OCI-LY1 (cell line): ENCODE results near the gene KRT39.

Source experiments
- H2AFZ ChIP-seq: fragments of 200-600 bp; sonication (generic), shearing (Covaris generic); 2 replicates; pipeline ENCODE4 v1.6.0; 2014; ENCODE audit warnings: antibody characterized with exemption, mild to moderate bottlenecking, low read length
- H3F3A ChIP-seq: fragments of 200-600 bp; sonication (generic), shearing (Covaris generic); 2 replicates; pipeline ENCODE4 v1.6.0; 2014; ENCODE audit warnings: mild to moderate bottlenecking, antibody characterized with exemption, low read length, moderate library complexity; ENCODE audit not compliant: insufficient read depth
- H3K27ac ChIP-seq: fragments of 200-600 bp; sonication (generic); 2 replicates; pipeline ENCODE4 v1.5.1; 2014; ENCODE audit warnings: low read length, mixed run types, mild to moderate bottlenecking, low read depth; ENCODE audit not compliant: poor library complexity, severe bottlenecking
- H3K27me3 ChIP-seq: fragments of 200-600 bp; sonication (generic); 2 replicates; pipeline ENCODE4 v1.6.0; 2014; ENCODE audit warnings: antibody characterized with exemption, mild to moderate bottlenecking, low read length, moderate library complexity; ENCODE audit not compliant: insufficient read depth
- H3K36me3 ChIP-seq: fragments of 200-600 bp; sonication (generic); 2 replicates; pipeline ENCODE4 v1.6.1; 2014; ENCODE audit warnings: mild to moderate bottlenecking, antibody characterized with exemption, low read length, moderate library complexity, mixed read lengths; ENCODE audit not compliant: insufficient read depth
- H3K4me1 ChIP-seq: fragments of 200-600 bp; sonication (generic); 2 replicates; pipeline ENCODE4 v1.5.1; 2014; ENCODE audit warnings: mild to moderate bottlenecking, low read length, moderate library complexity; ENCODE audit not compliant: insufficient read depth, severe bottlenecking
- H3K4me2 ChIP-seq: fragments of 200-600 bp; sonication (generic), shearing (Covaris generic); 2 replicates; pipeline ENCODE4 v1.6.1; 2014; ENCODE audit warnings: low read length
- H3K4me3 ChIP-seq: fragments of 200-600 bp; sonication (generic); 2 replicates; pipeline ENCODE4 v1.5.1; 2014; ENCODE audit warnings: low read length, low read depth, mild to moderate bottlenecking, mixed read lengths; ENCODE audit not compliant: poor library complexity, severe bottlenecking
- H3K79me2 ChIP-seq: fragments of 200-600 bp; shearing (Covaris generic); 2 replicates; pipeline ENCODE4 v1.6.1; 2016; ENCODE audit warnings: mixed run types, low read length, mixed read lengths; ENCODE audit not compliant: insufficient read depth
- H3K9ac ChIP-seq: fragments of 200-600 bp; sonication (generic), shearing (Covaris generic); 2 replicates; pipeline ENCODE4 v1.6.1; 2014; ENCODE audit warnings: mild to moderate bottlenecking, low read length, mixed read lengths
- H3K9me2 ChIP-seq: fragments of 200-600 bp; sonication (generic), shearing (Covaris generic); 2 replicates; pipeline ENCODE4 v1.6.1; 2014; ENCODE audit warnings: low read depth, mild to moderate bottlenecking, low read length, mixed read lengths
- H3K9me3 ChIP-seq: fragments of 200-600 bp; shearing (Covaris generic); 2 replicates; pipeline ENCODE4 v1.6.1; 2014; ENCODE audit warnings: low read length, mixed read lengths
- H4K20me1 ChIP-seq: fragments of 200-600 bp; sonication (generic), shearing (Covaris generic); 2 replicates; pipeline ENCODE4 v1.6.0; 2016; ENCODE audit warnings: mild to moderate bottlenecking, low read length; ENCODE audit not compliant: insufficient read depth
- CTCF ChIP-seq: fragments of 200-600 bp; sonication (generic), shearing (Covaris generic); IDR thresholded peaks from 2 replicates; pipeline ENCODE4 v1.5.1; 2017; ENCODE audit warnings: mild to moderate bottlenecking, antibody characterized with exemption, low read length, moderate library complexity, mixed read lengths
- EZH2 ChIP-seq: fragments of 200-600 bp; sonication (generic), shearing (Covaris generic); IDR thresholded peaks from 2 replicates; pipeline ENCODE4 v1.8.0; 2017; ENCODE audit warnings: borderline replicate concordance, mixed run types, mild to moderate bottlenecking, antibody characterized with exemption, low read length, moderate library complexity, mixed read lengths

KRT39 gene

GRCh38 chr17:40978575-40979151 lies 11.9 kb upstream of the KRT39 start:
- H2AFZ ChIP-seq = no peak overlapping the region
- H3K36me3 ChIP-seq = no peaks in the 10 kb centered on the region
- no peak overlapping the region for H3K4me2 ChIP-seq
- no peaks in the 10 kb centered on the region for H3K9me3 ChIP-seq
- no peak overlapping the region for H3K27ac ChIP-seq
- H3K27me3 ChIP-seq = no peaks in the 10 kb centered on the region
- H3K9me2 ChIP-seq = no peaks in the 10 kb centered on the region
- H3K4me1 ChIP-seq = no peaks in the 10 kb centered on the region
- H3F3A ChIP-seq = no peaks in the 10 kb centered on the region
- TF ChIP-seq EZH2 = no peak
- TF ChIP-seq CTCF = no peak
- no peaks in the 10 kb centered on the region for H4K20me1 ChIP-seq
- no peak overlapping the region for H3K4me3 ChIP-seq
- no peaks in the 10 kb centered on the region for H3K79me2 ChIP-seq
- H3K9ac ChIP-seq = no peak overlapping the region

GRCh38 chr17:40975516-40975915 lies 8.8 kb upstream of the KRT39 start:
- no peaks in the 10 kb centered on the region for H3F3A ChIP-seq

GRCh38 chr17:40974366-40974765 lies 7.6 kb upstream of the KRT39 start:
- Histone ChIP-seq H3K79me2 (no peaks in the 10 kb centered on the region), H3K4me3 (no peak overlapping the region), H4K20me1 (no peaks in the 10 kb centered on the region), H3F3A (no peaks in the 10 kb centered on the region), H3K27me3 (no peaks in the 10 kb centered on the region), H3K9ac (no peak overlapping the region), H2AFZ (no peak overlapping the region), H3K27ac (no peak overlapping the region), H3K4me1 (no peaks in the 10 kb centered on the region), H3K36me3 (no peaks in the 10 kb centered on the region), H3K9me3 (no peaks in the 10 kb centered on the region), H3K4me2 (no peak overlapping the region), H3K9me2 (no peaks in the 10 kb centered on the region)
- TF ChIP-seq CTCF = no peak
- no peak for TF ChIP-seq EZH2

More at GRCh38 chr17:40975516-40975915, 8.8 kb upstream of the KRT39 start:
- H3K27ac ChIP-seq = no peak overlapping the region
- no peaks in the 10 kb centered on the region for H3K27me3 ChIP-seq
- TF ChIP-seq EZH2 = no peak
- no peak for TF ChIP-seq CTCF
- H3K36me3 ChIP-seq = no peaks in the 10 kb centered on the region
- H3K4me2 ChIP-seq = no peak overlapping the region
- no peaks in the 10 kb centered on the region for H3K9me2 ChIP-seq
- H3K4me1 ChIP-seq = no peaks in the 10 kb centered on the region
- H3K9ac ChIP-seq = no peak overlapping the region
- H2AFZ ChIP-seq = no peak overlapping the region
- H3K9me3 ChIP-seq = no peaks in the 10 kb centered on the region
- H4K20me1 ChIP-seq = no peaks in the 10 kb centered on the region
- no peak overlapping the region for H3K4me3 ChIP-seq
- no peaks in the 10 kb centered on the region for H3K79me2 ChIP-seq
